GM10266 (cell line): ENCODE data around the gene CIT.
A peak's percentile ranks its signal among the peaks of the same experiment; 100 is the strongest.
"Not testable (repeated sequence)": the region's sequence is repeated elsewhere in the genome, so short reads cannot be mapped to it uniquely, and the experiment has no call there.

Experiments used
- DNase-seq: peaks from one replicate; pipeline ENCODE4 v3.0.0; 2012; ENCODE audit errors: extremely low spot score
- CTCF ChIP-seq: IDR thresholded peaks from 2 replicates; pipeline ENCODE4 v1.5.1; 2012; ENCODE audit warnings: mild to moderate bottlenecking, low read depth; ENCODE audit not compliant: control insufficient read depth, insufficient read depth; ENCODE audit errors: missing control alignments

CIT gene

GRCh38 chr12:119659289-119659897 lies 217.7 kb downstream of the CIT start:
- DNase-seq: peak; percentile 64
- peak; percentile 80 for TF ChIP-seq CTCF

DNA sequence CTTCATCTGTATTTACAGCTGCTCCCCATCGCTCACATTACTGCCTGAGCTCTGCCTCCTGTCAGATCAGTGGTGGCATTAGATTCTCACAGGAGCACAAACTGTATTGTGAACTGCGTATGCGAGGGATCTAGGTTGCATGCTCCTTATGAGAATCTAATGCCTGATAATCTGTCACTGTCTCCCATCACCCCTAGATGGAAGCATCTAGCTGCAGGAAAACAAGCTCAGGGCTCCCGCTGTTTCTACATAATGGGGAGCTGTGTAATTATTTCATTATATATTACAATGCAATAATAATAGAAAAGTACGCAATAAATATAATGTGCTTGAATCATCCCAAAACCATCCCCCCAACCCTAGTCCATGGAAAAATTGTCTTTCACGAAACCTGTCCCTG lies 219.0 kb downstream of the CIT start:
- DNase-seq: not testable (repeated sequence)

GRCh38 chr12:119657001-119657400 lies 220.1 kb downstream of the CIT start:
- not testable (repeated sequence) for DNase-seq

DNA sequence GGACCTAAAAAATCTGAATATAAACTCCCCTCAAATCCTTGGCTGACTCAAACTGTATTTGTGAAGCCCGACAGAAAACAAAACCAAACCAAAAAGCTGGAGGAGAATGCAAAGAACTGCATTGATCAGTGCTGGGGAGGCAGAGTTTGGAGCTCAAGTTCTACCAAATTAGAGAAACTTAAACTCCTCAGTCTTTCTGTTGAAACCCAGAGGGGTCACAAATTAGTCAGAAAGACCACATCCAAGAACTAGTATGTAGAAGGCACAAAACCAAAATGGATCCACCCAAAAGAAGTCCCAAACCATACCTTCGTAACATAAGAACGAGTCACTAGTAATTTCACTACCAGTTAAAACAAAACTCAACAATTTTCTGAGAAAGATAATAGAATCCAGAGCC lies 224.5 kb downstream of the CIT start:
- no peak for DNase-seq
- TF ChIP-seq CTCF: no peak

- peak; percentile 51 for DNase-seq
- peak; percentile 54 for TF ChIP-seq CTCF
Measured at GRCh38 chr12:119649202-119649808, 227.8 kb downstream of the CIT start.

DNA sequence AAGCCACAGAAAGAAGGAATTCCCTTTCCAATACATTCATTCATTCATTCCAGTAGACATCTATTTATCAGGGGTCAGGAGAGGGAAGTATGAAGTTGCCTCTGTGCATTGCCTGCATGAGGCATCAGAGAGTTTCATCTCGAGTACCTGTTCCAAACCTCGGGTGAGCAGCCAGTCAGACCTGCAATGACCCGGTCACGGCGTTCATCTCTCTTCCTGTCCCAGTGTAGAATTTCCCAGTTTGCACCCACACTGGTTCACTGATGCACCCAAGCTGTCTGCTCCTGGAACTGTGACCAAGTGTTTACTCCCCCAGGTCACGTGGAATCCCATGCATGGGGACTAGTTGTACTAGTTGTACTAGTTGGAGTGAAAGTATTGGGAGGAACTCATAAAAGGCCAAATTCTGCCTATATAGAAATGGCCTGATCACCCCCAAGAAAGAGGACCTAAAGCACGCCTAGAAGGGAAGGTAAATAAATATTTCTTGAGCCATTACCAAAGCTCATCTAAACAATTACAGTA lies 231.5 kb downstream of the CIT start:
- no peak for TF ChIP-seq CTCF
- DNase-seq: no peak

- no peak for TF ChIP-seq CTCF
- DNase-seq: no peak
Measured at GRCh38 chr12:119644930-119645329, 232.2 kb downstream of the CIT start.

DNA sequence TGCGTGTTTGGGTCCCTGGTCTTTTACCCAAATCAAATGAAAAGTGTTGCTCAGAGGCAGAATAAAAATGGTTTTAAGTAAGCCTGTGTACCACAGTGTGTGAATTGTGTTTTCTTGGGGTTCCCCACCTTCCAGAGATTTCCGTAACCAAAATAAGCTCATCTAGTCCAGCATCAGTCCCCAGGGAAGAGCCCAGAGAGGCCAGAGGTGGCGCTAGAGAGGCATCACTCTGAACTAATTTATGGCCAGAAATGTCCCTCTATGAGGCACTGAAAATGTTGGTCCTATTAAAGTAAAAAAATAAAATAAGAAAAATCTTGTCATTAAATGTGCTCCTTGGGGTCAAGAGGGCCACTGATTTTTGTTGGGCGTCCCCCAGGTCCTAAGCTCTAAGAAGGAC lies 234.1 kb downstream of the CIT start:
- TF ChIP-seq CTCF: peak; percentile 8
- no peak for DNase-seq
